Fibroblast of lung (primary cell): Measurements from ENCODE around the gene ANKMY1. TPM values are rescaled to one million over a fixed set of nuclear protein-coding genes. Genes with fewer than 3 reads are reported as not detected.

Experiments used
- DNase-seq, 2 donors: peaks; one replicate each; pipeline versions ENCODE4 v3.0.0 to v3.0.0-alpha.2; 2010; ENCODE audit warnings: low read depth in 2 of 2
- H2AFZ ChIP-seq: 2 replicates; pipeline ENCODE4 v1.5.1; 2012; ENCODE audit warnings: low read length, control low read depth, inconsistent platforms
- H3K27ac ChIP-seq: 2 replicates; pipeline ENCODE4 v1.5.1; 2011; ENCODE audit warnings: low read length, control low read depth; ENCODE audit not compliant: insufficient read depth
- H3K27me3 ChIP-seq: 2 replicates; pipeline ENCODE4 v1.5.1; 2011; ENCODE audit warnings: mild to moderate bottlenecking, low read length; ENCODE audit not compliant: control insufficient read depth, insufficient read depth
- H3K36me3 ChIP-seq: 2 replicates; pipeline ENCODE4 v1.5.1; 2011; ENCODE audit warnings: low read length; ENCODE audit not compliant: control insufficient read depth, insufficient read depth
- H3K4me1 ChIP-seq: 2 replicates; pipeline ENCODE4 v1.5.1; 2011; ENCODE audit warnings: low read length; ENCODE audit not compliant: control insufficient read depth, insufficient read depth; ENCODE audit errors: extremely low read depth
- H3K4me2 ChIP-seq: 2 replicates; pipeline ENCODE4 v1.5.1; 2011; ENCODE audit warnings: low read length, control low read depth; ENCODE audit not compliant: insufficient read depth; ENCODE audit errors: extremely low read depth
- H3K4me3 ChIP-seq, 4 experiments: fragments of 200-600 bp in 1 of 4; sonication (generic) in 1 of 4; replicated peaks in 1 of 4; 2 replicates each; pipeline ENCODE4 v1.5.1; 2011 to 2016; ENCODE audit warnings: low read length in 4 of 4, low read depth in 3 of 4, mild to moderate bottlenecking in 3 of 4, control low read depth in 2 of 4, inconsistent platforms in 1 of 4, mixed read lengths in 1 of 4; ENCODE audit not compliant: insufficient read depth in 1 of 4; ENCODE audit errors: control extremely low read depth in 1 of 4
- H3K79me2 ChIP-seq: 2 replicates; pipeline ENCODE4 v1.5.1; 2012; ENCODE audit warnings: mild to moderate bottlenecking, low read length, inconsistent platforms; ENCODE audit not compliant: control insufficient read depth, insufficient read depth
- H3K9ac ChIP-seq: 2 replicates; pipeline ENCODE4 v1.5.1; 2011; ENCODE audit warnings: mild to moderate bottlenecking, low read length, control low read depth; ENCODE audit not compliant: insufficient read depth
- H3K9me3 ChIP-seq: 2 replicates; pipeline ENCODE4 v1.5.1; 2012; ENCODE audit warnings: low read depth, low read length; ENCODE audit not compliant: control insufficient read depth, insufficient read depth
- H4K20me1 ChIP-seq: 2 replicates; pipeline ENCODE4 v1.5.1; 2011; ENCODE audit warnings: low read length; ENCODE audit not compliant: control insufficient read depth, insufficient read depth; ENCODE audit errors: extremely low read depth
- CTCF ChIP-seq, 2 donors: IDR thresholded peaks in 1 of 2; conservative IDR thresholded peaks in 1 of 2; 1 replicate in 1 of 2; 2 replicates in 1 of 2; pipeline ENCODE4 v1.5.1; 2011 to 2012; ENCODE audit warnings: low read length in 2 of 2, control low read depth in 1 of 2, inconsistent platforms in 1 of 2, low read depth in 1 of 2, mild to moderate bottlenecking in 1 of 2
- EZH2 ChIP-seq: IDR thresholded peaks from 2 replicates; pipeline ENCODE4 v1.5.1; 2012; ENCODE audit warnings: low read length, control low read depth, mild to moderate bottlenecking; ENCODE audit errors: missing control alignments
- polyA plus RNA-seq, 2 donors: library from polyadenylated mRNA; depleted of rRNA in 1 of 2; stranded (reverse) in 1 of 2; unstranded in 1 of 2; fragments of >200 nt; gene quantifications; 2 replicates each; pipeline ENCODE4 v1.2.1, GENCODE V29; 2011 to 2012; ENCODE audit warnings: missing spikeins in 1 of 2
- total RNA-seq: library from RNA; depleted of rRNA; stranded (reverse); fragments of >200 nt; gene quantifications from 2 replicates; pipeline ENCODE4 v1.2.1, GENCODE V29; 2014

The ANKMY1 gene
- total and polyA plus RNA-seq, 2 donors (not counting 1 experiment from before 2014, with no cell fraction given) = 2.8 to 7.4 TPM

GRCh38 chr2:240480834-240481623 lies 76.8 kb downstream of the ANKMY1 start:
- Histone ChIP-seq H3K9ac (no peak overlapping the region), H3K27me3 (no peaks in the 10 kb centered on the region), H3K27ac (no peak overlapping the region), H3K79me2 (no peaks in the 10 kb centered on the region), H3K4me2 (no peak overlapping the region), H3K9me3 (no peaks in the 10 kb centered on the region), H2AFZ (no peak overlapping the region), H4K20me1 (no peaks in the 10 kb centered on the region), H3K4me1 (no peaks in the 10 kb centered on the region), H3K36me3 (no peaks in the 10 kb centered on the region), H3K4me3 (no peak overlapping the region)
- no peak for DNase-seq
- TF ChIP-seq EZH2 (no peak), CTCF (conservative IDR thresholded peaks at IDR 0.05 in 1 of 2, IDR thresholded peaks at IDR 0.05 in 1 of 2; ENCODE audit: low read depth in 1 of 2, low read length in 2 of 2) (no peak)

GRCh38 chr2:240479111-240479501 lies 78.7 kb downstream of the ANKMY1 start:
- no peaks in the 10 kb centered on the region for H3K36me3 ChIP-seq
- no peaks in the 10 kb centered on the region for H3K79me2 ChIP-seq
- no peaks in the 10 kb centered on the region for H3K4me1 ChIP-seq
- H4K20me1 ChIP-seq = no peaks in the 10 kb centered on the region
- TF ChIP-seq CTCF (conservative IDR thresholded peaks at IDR 0.05 in 1 of 2, IDR thresholded peaks at IDR 0.05 in 1 of 2; ENCODE audit: low read depth in 1 of 2, low read length in 2 of 2) (no peak), EZH2 (no peak)
- no peak overlapping the region for H3K4me2 ChIP-seq
- H3K27ac ChIP-seq = no peak overlapping the region
- no peak overlapping the region for H2AFZ ChIP-seq
- no peak for DNase-seq
- H3K4me3 ChIP-seq = no peak overlapping the region
- no peaks in the 10 kb centered on the region for H3K9me3 ChIP-seq
- H3K9ac ChIP-seq = no peak overlapping the region
- no peaks in the 10 kb centered on the region for H3K27me3 ChIP-seq

GRCh38 chr2:240478346-240479110 lies 79.3 kb downstream of the ANKMY1 start:
- H3K27ac ChIP-seq = no peak overlapping the region
- no peaks in the 10 kb centered on the region for H3K4me1 ChIP-seq
- no peaks in the 10 kb centered on the region for H3K79me2 ChIP-seq
- H3K4me2 ChIP-seq = no peak overlapping the region
- no peak overlapping the region for H3K9ac ChIP-seq
- H3K36me3 ChIP-seq = no peaks in the 10 kb centered on the region
- no peak overlapping the region for H3K4me3 ChIP-seq
- DNase-seq = no peak
- no peaks in the 10 kb centered on the region for H3K9me3 ChIP-seq
- no peaks in the 10 kb centered on the region for H4K20me1 ChIP-seq
- H3K27me3 ChIP-seq = no peaks in the 10 kb centered on the region
- TF ChIP-seq EZH2 (no peak), CTCF (conservative IDR thresholded peaks at IDR 0.05 in 1 of 2, IDR thresholded peaks at IDR 0.05 in 1 of 2; ENCODE audit: low read depth in 1 of 2, low read length in 2 of 2) (no peak)
- H2AFZ ChIP-seq = no peak overlapping the region
